ENCODE measurements around the gene STAMBP.
"Not testable (repeated sequence)": the region's sequence is repeated elsewhere in the genome, so short reads cannot be mapped to it uniquely, and the experiment has no call there.

STAMBP gene

GRCh38 chr2:73902284-73902683 lies 73.5 kb downstream of the STAMBP start:
- no peak overlapping the region for H3K4me3 ChIP-seq (ENCODE audit: low read depth, low read length)
- DNase-seq (ENCODE audit: low read depth, low spot score), result no peak
- no peak for TF ChIP-seq CTCF (IDR thresholded peaks at IDR 0.05; ENCODE audit: low read depth, low read length)
- in situ Hi-C loops (cut with HindIII; ENCODE audit: low sequenced_read_pairs), result no loop called here

- no peak for TF ChIP-seq CTCF (IDR thresholded peaks at IDR 0.05; ENCODE audit: low read depth, low read length)
- in situ Hi-C loops (cut with HindIII; ENCODE audit: low sequenced_read_pairs), result no loop called here
- H3K4me3 ChIP-seq (ENCODE audit: low read depth, low read length), result no peak overlapping the region
- no peak for DNase-seq (ENCODE audit: low read depth, low spot score)
These were observed 74.6 kb downstream of the STAMBP start for GRCh38 chr2:73903313-73903712.

GRCh38 chr2:73903949-73904613 lies 75.3 kb downstream of the STAMBP start:
- H3K4me3 ChIP-seq (ENCODE audit: low read depth, low read length); in situ Hi-C loops (cut with HindIII; ENCODE audit: low sequenced_read_pairs); DNase-seq (ENCODE audit: low read depth, low spot score): not testable (repeated sequence)

GRCh38 chr2:73904952-73905351 lies 76.2 kb downstream of the STAMBP start:
- in situ Hi-C loops (cut with HindIII; ENCODE audit: low sequenced_read_pairs), result no loop called here
- TF ChIP-seq CTCF (IDR thresholded peaks at IDR 0.05; ENCODE audit: low read depth, low read length), result no peak
- no peak for DNase-seq (ENCODE audit: low read depth, low spot score)
- no peak overlapping the region for H3K4me3 ChIP-seq (ENCODE audit: low read depth, low read length)

- no peak for TF ChIP-seq CTCF (IDR thresholded peaks at IDR 0.05; ENCODE audit: low read depth, low read length)
- in situ Hi-C loops (cut with HindIII; ENCODE audit: low sequenced_read_pairs), result no loop called here
- no peak for DNase-seq (ENCODE audit: low read depth, low spot score)
These were observed 78.2 kb downstream of the STAMBP start for GRCh38 chr2:73906847-73907505.

GRCh38 chr2:73907840-73908452 lies 79.2 kb downstream of the STAMBP start:
- in situ Hi-C loops (cut with HindIII; ENCODE audit: low sequenced_read_pairs), result no loop called here
- peak; percentile 88 for DNase-seq (ENCODE audit: low read depth, low spot score)
- peak; percentile 36 for TF ChIP-seq CTCF (IDR thresholded peaks at IDR 0.05; ENCODE audit: low read depth, low read length)
- H3K4me3 ChIP-seq (ENCODE audit: low read depth, low read length), result no peak overlapping the region

More at GRCh38 chr2:73906847-73907505, 78.2 kb downstream of the STAMBP start:
- no peak overlapping the region for H3K4me3 ChIP-seq (ENCODE audit: low read depth, low read length)

Data from astrocyte of the spinal cord (primary cell).